Nephron (organoid): ENCODE results near the gene IDS.
A peak's percentile ranks its signal among the peaks of the same experiment; 100 is the strongest.
"Not testable (repeated sequence)": the region's sequence is repeated elsewhere in the genome, so short reads cannot be mapped to it uniquely, and the experiment has no call there.

Experiments used
- H3K27ac Mint-ChIP-seq, 3 experiments: 2 replicates each; pipeline ENCODE4 v1.8.0; 2020; ENCODE audit warnings: mixed read lengths in 3 of 3, mild to moderate bottlenecking in 2 of 3, moderate library complexity in 1 of 3
- H3K27me3 Mint-ChIP-seq: 2 replicates; pipeline ENCODE4 v1.8.0; 2021; ENCODE audit warnings: low read depth, mild to moderate bottlenecking, moderate library complexity, mixed read lengths
- H3K36me3 Mint-ChIP-seq: 2 replicates; pipeline ENCODE4 v1.8.0; 2020; ENCODE audit warnings: low read depth, mixed read lengths
- H3K4me1 Mint-ChIP-seq: 2 replicates; pipeline ENCODE4 v1.8.0; 2020; ENCODE audit warnings: mixed read lengths
- H3K4me3 Mint-ChIP-seq, 3 experiments: 2 replicates each; pipeline ENCODE4 v1.8.0; 2020; ENCODE audit warnings: mild to moderate bottlenecking in 3 of 3, mixed read lengths in 3 of 3, moderate library complexity in 2 of 3
- H3K9me3 Mint-ChIP-seq: 2 replicates; pipeline ENCODE4 v1.8.0; 2020; ENCODE audit warnings: mixed read lengths
- CTCF ChIP-seq, 3 experiments: fragments of 200-600 bp; sonication (generic); IDR thresholded peaks; one replicate each; pipeline ENCODE4 v1.5.0; 2021; ENCODE audit warnings: antibody characterized with exemption in 3 of 3; ENCODE audit not compliant: unreplicated experiment in 3 of 3

IDS gene

GRCh38 chrX:149504915-149505651 lies at the start of gene IDS:
Gene IDS (minus strand): TSS chrX:149505306. CDS start chrX:149505137, 169 bp downstream.
- Mint-ChIP-seq H3K4me1 (peaks cover 8% of the 10 kb centered on the region), H3K4me3 (peak within 1 kb of the TSS; percentile 85 to 86 (median 85)), H3K36me3 (peaks cover 3% of the 10 kb centered on the region), H3K27me3 (peaks cover 5% of the 10 kb centered on the region), H3K27ac (peak within 1 kb of the TSS; percentile 5 to 83 (median 48)), H3K9me3 (peaks cover 10% of the 10 kb centered on the region)
- TF ChIP-seq CTCF (IDR thresholded peaks at IDR 0.05; ENCODE audit: unreplicated experiment in 3 of 3): no peak

GRCh38 chrX:149551939-149552248 lies 46.8 kb upstream of the IDS start:
- H3K27ac Mint-ChIP-seq, H3K4me3 Mint-ChIP-seq, H3K4me1 Mint-ChIP-seq, H3K36me3 Mint-ChIP-seq, H3K27me3 Mint-ChIP-seq, H3K9me3 Mint-ChIP-seq: not testable (repeated sequence)

- H3K27me3 Mint-ChIP-seq, H3K4me1 Mint-ChIP-seq, H3K4me3 Mint-ChIP-seq, H3K9me3 Mint-ChIP-seq, H3K27ac Mint-ChIP-seq, H3K36me3 Mint-ChIP-seq: not testable (repeated sequence)
Measured at GRCh38 chrX:149551245-149551938, 46.3 kb upstream of the IDS start.

- H3K4me1 Mint-ChIP-seq, H3K4me3 Mint-ChIP-seq, H3K36me3 Mint-ChIP-seq: not testable (repeated sequence)
Measured at GRCh38 chrX:149550454-149550853, 45.3 kb upstream of the IDS start.

GRCh38 chrX:149549701-149550100 lies 44.6 kb upstream of the IDS start, which contains the start of gene HSFX3:
Gene HSFX3 (minus strand): TSS chrX:149549924. CDS start chrX:149549852, 72 bp downstream.
- H3K36me3 Mint-ChIP-seq, H3K27ac Mint-ChIP-seq, H3K27me3 Mint-ChIP-seq, H3K4me3 Mint-ChIP-seq, H3K9me3 Mint-ChIP-seq, H3K4me1 Mint-ChIP-seq: not testable (repeated sequence)

More at GRCh38 chrX:149550454-149550853, 45.3 kb upstream of the IDS start:
- not testable (repeated sequence) for H3K27ac Mint-ChIP-seq, H3K9me3 Mint-ChIP-seq, H3K27me3 Mint-ChIP-seq

GRCh38 chrX:149547782-149548181 lies 42.7 kb upstream of the IDS start:
- not testable (repeated sequence) for H3K36me3 Mint-ChIP-seq, H3K4me3 Mint-ChIP-seq, H3K27me3 Mint-ChIP-seq, H3K9me3 Mint-ChIP-seq, H3K4me1 Mint-ChIP-seq, H3K27ac Mint-ChIP-seq

GRCh38 chrX:149546962-149547361 lies 41.9 kb upstream of the IDS start:
- H3K27ac Mint-ChIP-seq, H3K4me3 Mint-ChIP-seq, H3K36me3 Mint-ChIP-seq, H3K27me3 Mint-ChIP-seq, H3K4me1 Mint-ChIP-seq, H3K9me3 Mint-ChIP-seq: not testable (repeated sequence)

- H3K27ac Mint-ChIP-seq, H3K4me1 Mint-ChIP-seq, H3K9me3 Mint-ChIP-seq, H3K27me3 Mint-ChIP-seq, H3K4me3 Mint-ChIP-seq, H3K36me3 Mint-ChIP-seq: not testable (repeated sequence)
- TF ChIP-seq CTCF (IDR thresholded peaks at IDR 0.05; ENCODE audit: unreplicated experiment in 3 of 3): peak in 1 of 3 experiments; percentile 9
Measured at GRCh38 chrX:149545545-149546543, 40.7 kb upstream of the IDS start.
